ENCODE results near the gene MYRIP.
"Not testable (repeated sequence)": the region's sequence is repeated elsewhere in the genome, so short reads cannot be mapped to it uniquely, and the experiment has no call there.

The MYRIP gene

DNA sequence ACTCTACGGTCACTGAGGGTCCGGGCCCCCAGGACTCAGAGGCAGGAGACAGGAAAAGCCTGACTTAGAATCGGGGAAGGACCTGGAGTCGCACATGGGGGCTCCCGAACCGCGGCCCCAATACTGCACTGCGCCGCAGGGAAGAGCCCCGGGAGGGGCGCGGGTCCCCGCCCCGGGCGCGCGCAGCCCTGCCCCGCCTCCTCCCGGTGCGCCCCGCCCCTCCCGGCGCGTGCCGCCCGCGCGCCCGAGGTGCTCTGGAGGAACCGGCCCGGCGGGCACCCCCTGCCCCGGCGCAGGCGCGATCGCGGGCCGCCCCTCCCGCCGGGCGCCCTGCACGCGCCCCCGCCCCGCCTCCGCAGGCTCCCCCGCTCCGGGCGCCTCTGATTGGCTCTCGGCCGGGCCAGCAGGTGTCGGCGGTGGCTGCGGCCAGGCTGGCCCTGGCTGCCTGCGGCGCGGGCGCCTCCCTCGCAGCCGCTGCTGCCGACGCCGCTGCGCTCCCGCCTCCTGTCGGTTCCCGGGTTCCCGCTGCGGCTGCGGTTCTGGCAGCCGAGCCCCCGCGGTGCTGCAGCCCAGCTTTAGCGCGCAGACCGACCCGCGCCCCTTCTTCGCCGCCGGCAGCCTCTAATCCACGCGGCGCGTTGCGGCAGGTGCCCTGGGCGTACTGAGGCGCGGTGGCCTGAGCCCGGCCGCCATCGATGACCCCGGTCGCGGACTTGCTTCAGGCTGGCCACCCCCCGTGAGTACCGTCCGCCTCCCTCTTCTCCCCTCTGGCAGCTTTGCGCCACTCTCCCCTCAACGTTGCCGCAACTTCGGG is at the start of gene MYRIP:
TSS of gene MYRIP (plus strand) at position 429 of the 814 bp plus-strand sequence. CDS start 91,208 bp downstream, outside the sequence.
- no peak for DNase-seq

DNA sequence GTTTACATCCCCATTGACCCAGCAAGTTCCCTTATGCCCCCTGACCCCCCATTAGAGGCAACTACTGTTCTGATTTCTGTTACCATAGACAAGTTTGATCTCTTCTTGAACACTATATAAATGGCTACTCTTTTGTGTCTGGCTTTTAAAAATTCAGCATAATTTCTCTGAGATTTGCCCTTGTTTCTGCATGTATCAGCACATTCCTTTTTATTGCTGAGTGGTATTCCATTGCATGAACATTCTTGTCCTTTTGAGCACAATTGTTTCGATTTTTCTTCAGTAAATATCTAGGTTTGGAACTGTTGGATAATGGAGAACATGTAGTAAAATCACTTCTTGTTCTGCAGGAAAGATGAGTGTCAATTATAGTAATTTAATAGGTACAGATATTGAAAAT is 49.1 kb upstream of the MYRIP start:
- no peak for DNase-seq

DNA sequence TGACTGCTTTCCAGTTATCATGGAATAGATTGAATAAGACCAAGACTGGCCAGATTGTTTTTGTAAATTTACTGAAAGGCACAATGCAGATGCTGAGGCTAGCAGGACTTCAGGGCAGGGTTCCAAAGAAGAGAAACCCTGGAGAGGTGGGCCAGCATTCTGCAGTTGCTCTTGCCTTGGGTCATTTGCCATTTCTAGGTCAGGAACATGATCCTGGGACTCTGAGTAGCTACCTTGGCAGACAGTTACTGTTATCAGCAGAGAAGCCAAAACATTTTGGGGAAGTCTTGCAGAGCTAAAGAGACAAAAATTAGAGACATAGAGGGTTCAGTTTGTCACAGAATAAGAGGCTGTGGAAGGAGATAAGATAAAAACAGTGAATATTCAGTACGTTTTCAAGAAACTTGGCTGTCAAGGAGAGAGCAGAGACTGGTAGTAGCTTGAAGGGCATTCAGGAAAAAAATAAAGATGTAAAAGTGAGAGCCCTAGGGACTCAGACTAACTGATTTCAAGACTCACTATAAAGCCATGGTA is 46.8 kb upstream of the MYRIP start:
- DNase-seq = no peak

DNA sequence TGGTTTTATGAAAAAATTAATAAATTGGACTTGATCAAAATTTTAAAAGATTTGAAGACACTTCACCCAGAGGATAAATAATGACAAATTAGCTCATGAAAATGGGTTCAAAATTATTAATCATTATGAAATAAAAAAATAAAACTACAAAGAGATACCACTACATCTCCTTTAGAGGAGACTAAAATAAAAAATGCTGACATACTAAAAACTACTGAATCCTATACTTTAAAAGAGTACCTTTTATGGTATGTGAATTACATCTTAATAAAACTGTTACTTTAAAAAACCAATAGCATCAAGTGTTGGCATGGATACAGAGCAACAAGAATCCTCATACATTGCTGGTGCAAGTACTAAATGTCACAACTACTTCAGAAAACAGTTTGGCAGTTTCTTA is 46.0 kb upstream of the MYRIP start:
- DNase-seq = no peak

DNA sequence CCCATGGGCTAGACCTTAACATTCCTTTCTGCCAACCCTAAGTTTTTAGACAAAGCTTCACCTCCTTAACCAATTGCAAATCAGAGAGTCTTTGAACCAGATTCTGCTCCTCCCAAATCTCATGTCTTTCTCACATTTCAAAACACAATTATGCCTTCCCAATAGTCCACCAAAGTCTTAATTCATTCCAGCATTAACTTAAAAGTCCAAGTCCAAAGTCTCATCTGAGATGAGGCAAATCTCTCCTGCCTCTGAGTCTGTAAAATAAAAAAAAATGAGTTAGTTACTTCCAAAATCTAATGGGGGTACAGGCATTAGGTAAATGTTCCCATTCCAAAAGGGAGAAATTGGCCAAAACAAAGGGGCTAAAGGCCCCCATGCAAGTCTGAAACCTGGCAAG is 43.8 kb upstream of the MYRIP start:
- no peak for DNase-seq

DNA sequence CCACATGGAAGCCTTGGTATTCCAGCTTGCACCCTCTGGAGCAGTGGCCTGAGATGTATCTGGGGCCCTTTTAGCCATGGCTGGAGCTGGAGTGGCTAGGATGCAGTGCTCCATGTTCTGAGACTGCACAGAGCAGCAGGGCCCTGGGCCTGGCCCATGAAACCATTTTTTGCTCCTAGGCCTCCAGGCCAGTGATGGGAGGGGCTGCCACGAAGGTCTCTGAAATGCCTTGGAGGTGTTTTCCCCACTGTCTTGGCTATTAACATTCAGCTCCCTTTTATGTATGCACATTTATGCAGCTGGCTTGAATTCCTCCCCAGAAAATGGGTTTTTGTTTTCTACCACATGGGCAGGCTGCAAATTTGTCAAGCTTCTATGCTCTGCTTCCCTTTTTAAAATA is 43.0 kb upstream of the MYRIP start:
- DNase-seq = no peak

DNA sequence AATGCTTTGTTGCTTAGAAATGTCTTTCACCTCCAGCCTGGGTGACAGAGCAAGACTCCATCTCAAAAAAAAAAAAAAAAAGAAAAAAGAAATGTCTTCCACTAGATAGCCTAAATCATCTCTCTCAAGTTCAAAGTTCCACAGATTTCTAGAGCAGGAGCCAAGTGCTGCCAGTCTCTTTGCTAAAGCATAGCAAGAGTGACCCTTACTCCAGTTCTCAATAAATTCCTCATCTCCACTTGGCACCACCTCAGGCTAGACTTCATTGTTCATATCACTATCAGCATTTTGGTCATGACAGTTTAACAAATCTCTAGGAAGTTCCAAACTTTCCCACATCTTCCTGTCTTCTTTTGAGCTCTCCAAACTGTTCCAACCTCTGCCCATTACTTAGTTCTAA is 42.5 kb upstream of the MYRIP start:
- not testable (repeated sequence) for DNase-seq

DNA sequence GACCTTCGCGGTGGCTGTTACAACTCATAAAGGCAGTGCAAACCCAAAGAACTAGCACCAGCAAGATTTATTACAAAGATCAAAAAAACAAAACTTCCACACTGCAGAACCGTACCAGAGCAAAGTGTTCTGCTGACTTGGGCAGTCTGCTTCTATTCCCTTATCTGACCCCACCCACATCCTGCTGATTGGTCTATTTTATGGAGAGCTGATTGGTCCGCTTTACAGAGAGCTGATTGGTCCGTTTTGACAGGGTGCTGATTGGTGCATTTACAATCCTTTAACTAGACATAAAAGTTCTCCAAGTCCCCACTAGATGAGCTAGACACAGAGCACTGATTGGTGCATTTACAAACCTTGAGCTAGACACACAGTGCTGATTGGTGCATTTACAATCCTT is 31.2 kb upstream of the MYRIP start:
- not testable (repeated sequence) for DNase-seq

DNA sequence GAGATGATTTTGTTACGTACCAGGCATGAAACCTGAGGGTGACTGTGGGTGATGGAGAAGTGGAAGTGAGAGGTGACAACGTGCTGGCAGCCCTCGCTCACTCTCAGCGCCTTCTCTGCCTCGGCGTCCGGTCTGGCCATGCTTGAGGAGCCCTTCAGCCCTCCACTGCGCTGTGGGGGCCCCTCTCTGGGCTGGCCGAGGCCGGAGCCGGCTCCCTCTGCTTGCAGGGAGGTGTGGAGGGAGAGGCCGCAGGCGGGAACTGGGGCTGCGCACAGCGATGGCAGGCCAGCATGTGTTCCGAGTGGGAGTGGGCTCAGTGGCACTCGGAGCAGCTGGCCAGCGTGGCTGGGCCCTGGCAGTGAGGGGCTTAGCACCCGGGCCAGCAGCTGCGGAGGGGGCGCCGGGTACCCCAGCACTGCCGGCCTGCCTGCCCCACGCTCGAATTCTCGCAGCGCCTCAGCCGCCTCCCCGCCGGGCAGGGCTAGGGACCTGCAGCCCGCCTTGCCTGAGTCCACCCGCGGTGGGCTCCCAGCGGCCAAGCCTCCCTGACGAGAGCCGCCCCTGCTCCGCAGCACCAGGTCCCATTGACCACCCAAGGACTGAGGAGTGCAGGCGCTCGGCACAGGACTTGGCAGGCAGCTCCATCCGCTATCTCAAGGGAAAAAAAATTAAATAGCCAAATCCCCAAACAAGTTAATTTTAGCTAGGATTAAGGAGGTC is 29.7 kb upstream of the MYRIP start:
- no peak for DNase-seq

DNA sequence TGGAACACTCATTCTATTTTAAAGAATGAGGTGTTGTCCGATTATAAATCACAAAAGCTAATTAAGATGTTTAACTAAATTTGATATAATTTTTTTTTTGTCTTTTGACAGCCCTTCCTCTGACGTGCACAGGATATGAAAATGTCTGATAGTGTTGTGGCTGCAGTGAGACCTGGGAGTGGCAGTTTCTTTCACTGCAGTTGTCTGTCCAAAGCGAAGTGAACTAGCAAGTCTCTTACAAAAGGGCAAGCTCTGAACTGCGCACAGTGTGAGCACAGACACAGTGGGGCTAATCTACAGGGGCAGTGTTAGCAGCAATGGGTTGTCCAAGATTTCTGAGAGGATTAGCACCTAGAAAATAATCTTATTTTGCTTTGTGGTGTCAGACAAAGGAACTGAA is 29.1 kb upstream of the MYRIP start:
- DNase-seq = no peak

DNA sequence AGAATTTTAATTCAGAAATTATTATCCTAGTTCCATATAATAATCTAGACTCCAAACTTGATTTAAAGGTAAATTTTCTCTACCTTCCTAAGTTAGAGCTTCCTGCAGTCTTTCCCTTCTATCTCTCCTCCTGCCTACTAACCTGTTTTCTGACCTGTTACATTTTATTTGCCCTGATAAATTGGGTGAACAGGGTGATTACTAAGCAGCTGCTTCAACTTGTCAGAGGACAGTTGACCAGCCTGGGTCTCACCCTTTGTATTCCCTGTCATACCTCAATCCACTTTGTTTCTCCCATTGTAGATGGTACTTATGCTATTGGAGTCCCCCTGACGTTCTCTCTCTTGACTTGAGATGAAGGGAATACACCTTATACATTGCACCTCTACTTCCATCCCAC is 28.4 kb upstream of the MYRIP start:
- no peak for DNase-seq

DNA sequence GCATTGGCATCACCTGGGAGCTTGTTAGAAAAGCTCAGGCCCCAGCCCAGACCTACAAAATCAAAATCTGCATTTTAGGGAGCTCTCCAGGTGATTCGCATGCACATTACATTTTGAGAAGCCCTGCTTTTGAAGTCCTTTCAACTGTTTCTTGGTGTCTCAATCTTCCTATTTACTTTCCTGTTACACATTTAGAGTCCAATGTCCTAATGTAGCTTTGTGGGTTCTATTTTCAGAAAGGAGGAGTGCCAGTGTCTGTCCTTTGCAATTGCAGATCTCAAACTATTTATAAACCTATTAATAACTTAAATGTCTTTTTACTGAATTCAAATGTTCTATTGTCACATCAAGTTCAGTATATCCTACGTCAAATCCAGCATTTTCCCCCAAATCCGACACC is 27.8 kb upstream of the MYRIP start:
- no peak for DNase-seq

DNA sequence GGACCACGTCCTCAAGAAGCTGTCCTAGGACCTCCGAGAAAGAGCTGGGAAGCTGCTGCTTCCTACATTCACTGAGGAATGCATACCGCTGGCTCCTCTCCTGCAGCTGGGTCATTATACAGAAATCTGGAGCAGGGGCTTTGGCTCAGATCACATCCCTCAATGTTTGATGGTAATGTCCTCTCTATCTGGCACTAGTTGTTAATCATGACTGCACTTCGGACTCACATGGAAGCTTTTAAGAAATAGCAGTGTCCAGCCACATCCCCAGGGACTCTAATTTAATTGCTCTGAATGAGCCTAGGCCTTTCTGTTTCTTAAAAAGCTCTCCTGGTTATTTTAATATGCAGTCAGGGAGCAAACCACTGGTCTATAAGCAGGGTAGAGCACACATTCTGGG is 25.7 kb upstream of the MYRIP start:
- DNase-seq = no peak

DNA sequence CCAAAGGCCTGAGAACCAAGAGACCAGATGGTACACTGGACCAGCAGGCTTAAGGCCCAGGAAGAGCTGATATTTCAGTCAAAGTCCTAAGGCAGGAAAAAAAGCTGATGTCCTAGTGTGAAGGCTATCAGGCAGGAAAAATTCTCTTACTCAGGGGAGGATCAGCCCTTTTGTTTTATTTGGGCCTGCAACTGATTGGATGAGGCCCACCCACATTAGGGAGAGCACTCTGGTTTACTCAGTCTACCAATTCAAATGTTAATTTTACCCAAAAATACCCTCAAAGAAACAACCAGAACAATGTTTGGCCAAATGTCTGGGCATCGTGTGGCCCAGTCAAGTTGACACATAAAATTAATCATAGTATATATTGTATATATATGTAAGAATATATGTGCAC is 24.5 kb upstream of the MYRIP start:
- DNase-seq = no peak

DNA sequence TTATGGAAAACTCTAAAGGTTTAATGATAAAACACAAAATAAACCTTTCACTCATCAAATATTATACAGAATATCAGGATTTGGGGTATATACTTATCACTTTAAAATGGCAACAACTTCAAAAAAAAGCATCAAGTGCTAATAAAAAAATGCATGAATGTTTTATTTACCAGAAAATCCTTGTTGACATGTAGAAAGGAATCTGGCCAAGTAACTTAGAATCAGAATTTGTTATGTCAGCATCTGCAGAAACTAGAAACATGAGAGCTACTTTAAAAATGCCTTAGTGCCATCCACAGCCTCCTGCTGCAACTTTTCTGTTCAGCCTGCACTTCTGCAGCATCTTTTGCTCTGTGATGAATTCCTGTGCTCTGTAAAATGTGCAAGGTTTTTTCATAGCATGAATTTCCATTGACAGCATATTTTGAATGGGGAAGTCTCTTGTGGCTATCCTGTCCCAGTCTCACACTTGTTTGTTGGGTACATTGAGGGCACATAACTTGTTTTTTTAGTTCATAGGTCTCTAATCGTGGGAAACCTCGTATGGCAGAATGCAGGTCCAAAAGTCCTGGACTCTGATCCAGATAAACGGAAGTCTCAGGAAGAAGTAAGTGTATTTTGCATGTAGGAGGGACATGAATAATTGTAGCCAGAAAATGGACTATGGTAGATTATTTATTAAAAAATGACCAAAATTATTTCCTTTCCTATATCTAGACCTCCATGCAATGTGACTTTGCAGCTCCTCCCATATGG is 21.1 kb upstream of the MYRIP start:
- no peak for DNase-seq

DNA sequence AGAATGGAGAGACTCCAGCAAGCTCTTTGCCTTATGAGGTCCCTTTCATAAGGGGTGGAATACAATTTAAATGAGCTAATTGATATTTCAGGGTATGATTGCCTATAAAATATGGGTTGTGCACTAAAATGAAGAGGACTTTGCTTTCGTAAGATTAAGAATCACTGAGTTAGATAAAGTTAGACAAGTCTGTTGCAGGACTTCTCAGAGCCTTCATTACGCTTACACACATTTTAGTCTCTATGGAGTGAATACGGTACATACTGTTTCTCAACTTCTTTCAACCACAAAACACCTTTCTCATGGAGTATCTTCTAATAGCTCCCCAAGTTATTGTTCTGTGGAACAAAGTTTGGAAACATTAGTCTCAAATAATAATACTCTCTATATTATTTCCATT is 17.8 kb upstream of the MYRIP start:
- DNase-seq = no peak

DNA sequence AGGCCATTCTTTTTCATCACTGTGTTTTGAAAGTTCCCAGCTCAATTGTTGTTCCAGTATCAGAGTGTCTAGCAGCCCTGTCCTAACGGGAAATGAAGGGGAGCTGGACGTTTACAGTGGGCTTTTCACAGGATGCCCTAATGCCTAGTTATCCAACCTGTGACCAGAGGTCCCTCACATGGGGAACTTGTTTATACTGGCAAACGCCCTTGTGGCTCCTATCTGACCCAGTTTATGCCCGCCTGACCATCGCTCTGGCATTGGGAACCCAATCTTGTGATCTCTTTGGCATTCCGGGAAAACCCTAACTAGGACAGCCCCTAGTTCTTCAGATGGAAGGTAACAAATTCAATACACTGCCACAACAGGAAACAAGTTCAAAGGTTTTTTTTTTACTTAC is 14.5 kb upstream of the MYRIP start:
- DNase-seq = no peak

DNA sequence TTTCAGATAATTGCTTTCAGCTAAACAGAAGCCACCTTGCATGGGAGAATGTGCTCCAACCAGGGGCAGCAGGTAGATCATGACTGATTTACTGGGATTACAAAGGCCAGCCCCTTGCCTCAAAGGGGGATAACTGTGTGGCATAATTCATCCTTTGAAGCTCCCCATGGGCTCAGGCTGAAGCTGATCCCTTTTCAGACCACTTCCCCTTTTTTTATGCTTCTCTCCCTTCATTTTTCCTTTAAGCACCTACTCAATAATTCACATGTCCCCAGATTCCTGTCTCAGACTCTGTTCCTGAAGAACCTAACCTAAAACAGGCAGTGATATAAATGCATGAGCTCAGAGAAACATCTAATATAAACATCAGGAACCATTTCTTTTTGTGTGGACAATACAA is 8.2 kb upstream of the MYRIP start:
- DNase-seq = no peak

DNA sequence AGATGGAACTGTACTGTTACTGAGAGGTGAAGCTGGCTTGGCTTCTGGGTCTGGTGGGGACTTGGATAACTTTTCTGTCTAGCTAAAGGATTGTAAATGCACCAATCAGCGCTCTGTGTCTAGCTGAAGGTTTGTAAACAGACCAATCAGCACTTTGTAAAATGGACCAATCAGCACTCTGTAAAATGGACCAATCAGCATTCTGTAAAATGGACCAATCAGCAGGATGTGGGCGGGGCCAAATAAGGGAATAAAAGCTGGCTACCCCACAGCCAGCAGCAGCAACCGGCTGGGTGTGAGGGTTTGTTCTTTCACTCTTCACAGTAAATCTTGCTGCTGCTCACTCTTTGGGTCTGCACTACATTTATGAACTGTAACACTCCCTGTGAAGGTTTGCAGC is 6.9 kb upstream of the MYRIP start:
- not testable (repeated sequence) for DNase-seq

DNA sequence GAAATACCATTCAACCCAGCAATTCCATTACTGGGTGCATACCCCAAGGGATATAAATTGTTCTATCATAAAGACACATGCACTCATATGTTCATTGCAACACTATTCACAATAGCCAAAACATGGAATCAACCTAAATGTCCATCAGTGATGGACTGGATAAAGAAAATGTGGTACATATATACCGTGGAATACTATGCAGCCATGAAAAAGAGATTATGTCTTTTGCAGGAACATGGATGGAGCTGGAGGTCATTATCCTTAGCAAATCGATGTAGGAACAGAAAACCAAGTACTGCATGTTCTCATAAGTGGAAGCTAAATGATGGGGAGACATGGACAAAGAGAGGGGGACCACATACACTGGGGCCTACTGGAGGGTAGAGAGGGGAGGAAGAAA is 5.5 kb upstream of the MYRIP start:
- no peak for DNase-seq

DNA sequence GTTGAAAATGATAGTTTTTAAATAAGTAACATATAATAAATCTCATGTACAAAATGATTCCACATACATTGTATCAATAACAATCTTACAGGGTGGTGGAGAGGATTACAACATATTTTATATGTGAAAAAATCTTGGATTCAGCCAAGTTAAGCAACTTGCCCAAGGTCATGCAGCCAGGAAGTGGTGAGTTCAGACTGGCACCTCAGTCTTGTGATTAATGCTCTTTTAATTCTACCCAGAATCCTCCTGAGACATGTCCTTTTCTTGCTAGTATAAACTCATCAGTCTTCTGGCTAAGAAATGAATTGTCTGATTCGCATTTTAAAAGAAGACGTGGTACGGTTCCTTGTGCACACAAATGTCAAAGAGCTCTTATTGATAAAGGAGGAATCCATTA is 4.5 kb upstream of the MYRIP start:
- DNase-seq = no peak

DNA sequence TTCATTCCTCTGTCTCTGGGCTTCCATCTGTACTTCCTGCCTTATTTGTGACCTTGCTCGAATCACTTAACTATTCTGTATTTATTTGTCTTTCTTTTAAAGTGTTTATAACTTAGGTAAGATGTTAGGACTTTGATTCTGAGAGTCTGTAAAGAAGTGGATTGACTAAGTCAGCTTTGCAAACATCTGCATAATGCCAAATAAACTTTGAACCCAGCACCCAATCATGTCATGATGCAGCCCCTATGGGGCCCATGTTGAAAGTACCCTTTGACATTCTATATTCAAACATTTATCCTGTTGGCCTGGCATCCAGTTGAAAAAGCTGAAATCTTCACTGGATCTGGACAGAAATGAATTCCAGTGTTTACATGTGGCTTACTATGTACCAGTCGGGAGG is 3.8 kb upstream of the MYRIP start:
- DNase-seq = no peak

DNA sequence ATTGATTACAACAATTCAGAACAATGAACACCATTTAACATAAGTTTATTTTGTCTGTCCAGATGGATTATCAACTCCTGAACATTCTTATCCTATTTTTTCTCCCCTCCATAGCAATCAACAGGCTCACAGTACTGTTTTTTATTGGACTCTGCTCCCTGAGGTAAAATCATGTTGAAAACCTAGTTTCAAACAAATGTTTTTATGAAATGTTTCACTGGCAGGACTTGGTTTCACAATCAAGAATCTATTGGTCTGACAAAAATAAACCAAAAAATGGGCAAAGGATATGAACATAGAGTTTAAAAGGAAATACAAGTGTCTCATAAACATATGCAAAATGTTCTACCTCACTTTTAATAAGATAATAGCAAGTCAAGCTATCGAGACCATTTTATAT is 2.6 kb upstream of the MYRIP start:
- no peak for DNase-seq

Measured in GF-D8 (cell line).